Gastroesophageal sphincter (tissue), 3 donors: Measurements from ENCODE around the gene TTC36.

Source experiments
- EP300 ChIP-seq: sonication (generic); formaldehyde crosslinking; IDR thresholded peaks from one replicate; pipeline ENCODE4 v1.6.1; 2017; ENCODE audit warnings: antibody characterized with exemption, mild to moderate bottlenecking
- POLR2A ChIP-seq, 2 donors: fragments of 450-650 bp; IDR thresholded peaks; one replicate each; pipeline ENCODE4 v1.6.1; 2017; ENCODE audit warnings: antibody characterized with exemption in 2 of 2, mild to moderate bottlenecking in 2 of 2, moderate library complexity in 1 of 2
- POLR2AphosphoS5 ChIP-seq: sonication (generic); formaldehyde crosslinking; IDR thresholded peaks from one replicate; pipeline ENCODE4 v1.6.1; 2017; ENCODE audit warnings: antibody characterized with exemption
- TF ChIP-seq, protein P1 (sequence below), 4 experiments: fragments of 200-600 bp in 2 of 4; fragments of 450-650 bp in 2 of 4; sonication (generic) in 1 of 4; IDR thresholded peaks; one replicate each; pipeline ENCODE4 v1.5.1; 2017 to 2019; ENCODE audit warnings: antibody characterized with exemption in 4 of 4, mild to moderate bottlenecking in 2 of 4, moderate library complexity in 2 of 4

DNA sequence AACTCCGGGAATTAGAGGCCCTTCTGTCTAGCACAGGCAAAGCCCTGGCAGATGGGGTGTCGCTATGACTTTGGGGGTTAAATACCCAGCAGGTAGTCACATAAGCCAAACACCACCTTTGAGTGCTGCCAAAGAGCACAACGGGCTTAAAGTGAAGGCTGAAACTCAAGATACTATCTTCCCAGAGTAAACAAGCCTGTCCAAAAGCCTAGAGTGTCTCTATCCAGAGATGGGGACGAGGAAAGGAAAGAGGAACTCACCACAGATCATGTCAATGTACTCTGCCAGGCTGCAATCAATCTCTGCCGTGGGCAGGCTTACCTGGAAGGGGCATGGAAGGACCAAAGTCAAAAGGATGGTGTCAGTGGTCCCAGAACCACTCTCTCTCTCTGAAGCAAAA is 18.3 kb downstream of the TTC36 start:
- TF ChIP-seq, protein P1, sequence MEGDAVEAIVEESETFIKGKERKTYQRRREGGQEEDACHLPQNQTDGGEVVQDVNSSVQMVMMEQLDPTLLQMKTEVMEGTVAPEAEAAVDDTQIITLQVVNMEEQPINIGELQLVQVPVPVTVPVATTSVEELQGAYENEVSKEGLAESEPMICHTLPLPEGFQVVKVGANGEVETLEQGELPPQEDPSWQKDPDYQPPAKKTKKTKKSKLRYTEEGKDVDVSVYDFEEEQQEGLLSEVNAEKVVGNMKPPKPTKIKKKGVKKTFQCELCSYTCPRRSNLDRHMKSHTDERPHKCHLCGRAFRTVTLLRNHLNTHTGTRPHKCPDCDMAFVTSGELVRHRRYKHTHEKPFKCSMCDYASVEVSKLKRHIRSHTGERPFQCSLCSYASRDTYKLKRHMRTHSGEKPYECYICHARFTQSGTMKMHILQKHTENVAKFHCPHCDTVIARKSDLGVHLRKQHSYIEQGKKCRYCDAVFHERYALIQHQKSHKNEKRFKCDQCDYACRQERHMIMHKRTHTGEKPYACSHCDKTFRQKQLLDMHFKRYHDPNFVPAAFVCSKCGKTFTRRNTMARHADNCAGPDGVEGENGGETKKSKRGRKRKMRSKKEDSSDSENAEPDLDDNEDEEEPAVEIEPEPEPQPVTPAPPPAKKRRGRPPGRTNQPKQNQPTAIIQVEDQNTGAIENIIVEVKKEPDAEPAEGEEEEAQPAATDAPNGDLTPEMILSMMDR (IDR thresholded peaks at IDR 0.05): no peak
- TF ChIP-seq POLR2AphosphoS5 (no peak), POLR2A (IDR thresholded peaks at IDR 0.05) (no peak), EP300 (no peak)
